Endometrial microvascular endothelial cells (primary cell): ENCODE results near the gene CCDC134. TPM values are rescaled to one million over a fixed set of nuclear protein-coding genes. Genes with fewer than 3 reads are reported as not detected.
"Not testable (repeated sequence)": the region's sequence is repeated elsewhere in the genome, so short reads cannot be mapped to it uniquely, and the experiment has no call there.

Source experiments
- in situ Hi-C: cut with HindIII; loops from 2 replicates; pipeline ENCODE4 v1.10.0; 2017; ENCODE audit warnings: low sequenced_read_pairs, low pct_unique_long_range_greater_than_20kb; ENCODE audit errors: inconsistent ontology term
- total RNA-seq: library from RNA; depleted of rRNA; stranded (reverse); fragments of >200 nt; gene quantifications from one replicate; pipeline ENCODE4 v1.2.3, GENCODE V29; 2015; ENCODE audit errors: inconsistent ontology term

CCDC134 gene
- total RNA-seq, 1 donor from 2014 or later: 15.1 TPM

DNA sequence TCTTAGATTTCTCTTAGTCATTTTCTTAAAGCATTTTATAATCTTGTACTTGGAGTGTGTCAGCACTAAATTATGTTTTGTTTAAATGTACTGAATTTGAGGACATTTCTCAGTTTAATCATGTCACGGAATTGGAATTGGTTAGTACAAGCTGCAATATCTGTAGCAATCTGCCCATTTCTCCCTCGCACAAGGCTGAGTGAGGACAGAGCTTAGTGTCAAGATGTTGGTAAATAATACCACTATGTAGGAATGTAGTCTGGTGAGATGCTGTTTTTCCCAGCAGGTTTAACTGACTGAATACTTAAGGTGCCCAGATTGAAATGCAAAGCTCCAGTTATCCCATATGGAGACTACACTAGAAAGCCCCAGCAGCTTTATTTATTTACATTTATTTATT is 63.0 kb downstream of the CCDC134 start:
- in situ Hi-C loops: no loop called here

DNA sequence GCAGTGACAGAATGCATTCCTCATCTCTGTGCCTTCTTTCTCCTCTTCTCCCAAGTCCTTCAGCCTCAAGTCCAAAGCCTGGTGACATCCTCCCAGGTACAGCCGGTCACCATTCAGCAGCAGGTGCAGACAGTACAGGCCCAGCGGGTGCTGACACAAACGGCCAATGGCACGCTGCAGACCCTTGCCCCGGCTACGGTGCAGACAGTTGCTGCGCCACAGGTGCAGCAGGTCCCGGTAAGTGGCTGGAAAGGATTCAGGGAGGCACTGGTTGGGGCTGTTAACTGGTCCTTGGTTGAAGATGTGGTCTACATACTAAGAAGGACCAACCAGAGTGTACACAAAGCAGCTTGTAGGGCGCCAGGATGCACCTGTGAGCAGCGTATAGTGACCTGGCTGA is 68.1 kb downstream of the CCDC134 start:
- in situ Hi-C loops: no loop called here

DNA sequence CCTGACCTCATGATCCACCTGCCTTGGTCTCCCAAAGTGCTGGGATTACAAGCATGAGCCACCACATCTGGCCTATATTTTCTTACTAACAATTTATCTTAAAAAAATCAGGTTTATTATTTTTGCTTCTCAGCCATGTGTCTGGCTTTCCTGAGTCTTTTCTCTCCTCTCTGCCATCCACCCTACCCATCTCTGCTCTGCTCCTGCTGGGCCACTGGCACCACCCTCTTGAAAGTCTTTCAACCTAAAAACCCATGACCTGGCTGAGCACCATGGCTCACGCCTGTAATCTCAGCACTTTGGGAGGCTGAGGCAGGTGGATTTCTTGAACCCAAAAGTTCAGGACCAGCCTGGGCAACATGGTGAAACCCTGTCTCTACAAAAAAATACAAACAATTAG is 69.6 kb downstream of the CCDC134 start:
- in situ Hi-C loops: not testable (repeated sequence)

DNA sequence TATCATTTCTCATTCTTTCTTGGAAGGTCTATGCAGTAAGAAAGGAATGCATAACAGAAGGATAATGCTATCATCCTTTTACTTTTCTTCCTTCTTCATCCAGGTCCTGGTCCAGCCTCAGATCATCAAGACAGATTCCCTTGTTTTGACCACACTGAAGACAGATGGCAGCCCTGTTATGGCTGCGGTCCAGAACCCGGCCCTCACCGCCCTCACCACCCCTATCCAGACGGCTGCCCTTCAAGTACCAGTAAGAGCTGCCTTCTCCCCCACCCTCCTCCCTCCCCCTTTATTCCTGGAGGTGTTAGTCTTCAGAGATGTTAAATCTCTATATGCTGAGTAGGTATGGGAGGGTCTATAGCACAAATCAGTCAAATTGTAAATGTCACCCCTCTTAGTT is 70.3 kb downstream of the CCDC134 start:
- in situ Hi-C loops: no loop called here

DNA sequence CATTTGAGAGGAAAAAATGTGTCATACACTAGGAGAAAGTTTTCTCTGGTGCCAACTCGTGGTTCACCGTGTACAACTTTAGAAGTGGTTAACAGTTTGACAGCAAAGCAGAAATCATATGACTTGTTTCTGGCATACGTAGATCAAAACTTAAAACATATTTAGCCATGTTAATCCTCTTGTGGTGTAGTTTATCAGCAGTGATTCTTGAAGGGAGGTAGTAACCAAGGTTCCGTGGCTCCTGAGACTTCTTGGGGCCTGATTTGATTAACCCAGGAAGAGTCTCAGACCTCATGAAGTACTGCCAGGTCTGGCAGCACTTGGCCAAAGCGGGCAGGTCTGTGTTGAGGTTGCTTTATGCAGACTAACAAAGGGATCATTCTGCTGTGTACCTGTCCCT is 72.9 kb downstream of the CCDC134 start:
- in situ Hi-C loops: no loop called here

DNA sequence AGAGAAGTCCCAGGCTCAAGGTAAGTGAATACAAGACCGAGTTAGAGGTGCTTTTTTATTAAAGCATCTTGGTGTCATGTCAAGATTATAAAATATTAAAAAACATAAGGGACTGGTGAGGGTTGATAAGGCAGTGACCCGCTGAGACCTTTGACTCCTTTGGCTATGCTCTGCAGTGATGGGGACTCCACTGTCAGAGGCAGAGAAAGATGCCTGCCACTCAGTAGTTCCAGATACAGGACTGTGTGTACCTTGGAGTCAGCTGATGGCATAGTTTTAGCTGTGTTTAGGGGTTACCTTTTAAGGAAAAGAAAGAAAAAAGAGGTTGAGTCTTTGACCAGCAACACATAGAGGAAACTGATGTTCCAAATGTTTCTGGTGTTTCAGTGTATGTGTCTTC is 73.6 kb downstream of the CCDC134 start:
- in situ Hi-C loops: no loop called here

DNA sequence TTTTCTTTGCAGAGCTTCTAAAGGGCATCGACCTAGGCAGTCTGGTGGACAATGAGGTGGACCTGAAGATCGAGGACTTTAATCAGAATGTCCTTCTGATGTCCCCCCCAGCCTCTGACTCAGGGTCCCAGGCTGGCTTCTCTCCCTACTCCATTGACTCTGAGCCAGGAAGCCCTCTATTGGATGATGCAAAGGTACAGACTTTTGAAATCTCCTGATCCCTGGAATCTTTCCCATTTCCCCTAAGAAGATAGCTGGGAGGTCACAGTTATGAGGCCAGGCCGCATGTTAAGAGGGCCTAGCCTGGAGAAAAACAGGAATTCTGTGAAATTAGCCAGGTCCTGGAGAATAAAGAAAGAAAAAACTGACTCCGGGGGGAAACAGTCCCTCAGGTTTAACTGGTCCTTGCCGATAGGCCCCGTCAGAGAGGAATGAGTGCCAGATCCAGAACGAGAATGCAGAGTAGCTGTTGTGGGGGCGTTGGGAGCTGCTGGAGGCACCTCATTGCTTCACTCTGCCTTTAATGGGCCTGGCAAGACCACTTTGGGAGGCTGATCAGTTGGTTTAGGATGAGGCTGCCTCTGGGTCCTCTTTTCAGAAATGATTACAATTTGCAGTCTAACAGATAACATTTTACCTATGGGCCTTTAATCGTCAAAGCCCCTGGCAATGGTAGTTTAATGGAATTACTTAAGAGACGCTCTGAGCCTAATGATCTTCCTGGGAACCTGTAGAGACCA is 75.2 kb downstream of the CCDC134 start:
- in situ Hi-C loops: no loop called here

Other genes starting within 250 kb of the CCDC134 start
- not detected for gene CSDC2, start 239.7 kb upstream of the CCDC134 start, total RNA-seq
- gene PMM1, start 210.8 kb upstream of the CCDC134 start, total RNA-seq: 8.9 TPM
- 52.3 TPM for gene DESI1, start 179.6 kb upstream of the CCDC134 start, total RNA-seq
- gene XRCC6, start 179.4 kb upstream of the CCDC134 start, total RNA-seq: 481 TPM
- gene SNU13, start 111.8 kb upstream of the CCDC134 start, total RNA-seq: 185 TPM
- gene MEI1, start 101.2 kb upstream of the CCDC134 start, total RNA-seq: 0.28 TPM
- gene SREBF2, start 32.4 kb downstream of the CCDC134 start, total RNA-seq: 31.7 TPM
- not detected for gene SHISA8, start 114.4 kb downstream of the CCDC134 start, total RNA-seq
- not detected for gene TNFRSF13C, start 126.1 kb downstream of the CCDC134 start, total RNA-seq
- gene CENPM, start 146.5 kb downstream of the CCDC134 start, total RNA-seq: 42.8 TPM
- not detected for gene SEPTIN3, start 168.8 kb downstream of the CCDC134 start, total RNA-seq
- gene WBP2NL, start 198.1 kb downstream of the CCDC134 start, total RNA-seq: not detected